Karpas-422 (cell line): ENCODE data around the gene ARL6IP6. TPM values are rescaled to one million over a fixed set of nuclear protein-coding genes. Genes with fewer than 3 reads are reported as not detected.
A peak's percentile ranks its signal among the peaks of the same experiment; 100 is the strongest.
"Not testable (repeated sequence)": the region's sequence is repeated elsewhere in the genome, so short reads cannot be mapped to it uniquely, and the experiment has no call there.

ENCODE experiments used
- DNase-seq: peaks from one replicate; pipeline ENCODE4 v3.0.0-alpha.2; 2015
- H2AFZ ChIP-seq: fragments of 200-600 bp; sonication (generic); 2 replicates; pipeline ENCODE4 v1.6.1; 2014; ENCODE audit warnings: antibody characterized with exemption, low read length, mixed read lengths
- H3K27ac ChIP-seq: fragments of 200-600 bp; sonication (generic); 2 replicates; pipeline ENCODE4 v1.5.1; 2014; ENCODE audit warnings: mild to moderate bottlenecking, low read length, moderate library complexity
- H3K27me3 ChIP-seq: fragments of 200-600 bp; sonication (generic); 2 replicates; pipeline ENCODE4 v1.6.1; 2014; ENCODE audit warnings: low read length, mixed read lengths
- H3K36me3 ChIP-seq: fragments of 200-600 bp; sonication (generic); 2 replicates; pipeline ENCODE4 v1.6.1; 2014; ENCODE audit warnings: low read length, mixed read lengths; ENCODE audit not compliant: insufficient read depth
- H3K4me1 ChIP-seq: fragments of 200-600 bp; sonication (generic); 2 replicates; pipeline ENCODE4 v1.6.1; 2014; ENCODE audit warnings: mild to moderate bottlenecking, low read length, mixed read lengths
- H3K4me2 ChIP-seq: fragments of 200-600 bp; sonication (generic); 2 replicates; pipeline ENCODE4 v1.6.1; 2014; ENCODE audit warnings: low read length, low read depth, mild to moderate bottlenecking; ENCODE audit not compliant: poor library complexity, severe bottlenecking
- H3K4me3 ChIP-seq: fragments of 200-600 bp; sonication (generic); 2 replicates; pipeline ENCODE4 v1.5.1; 2014; ENCODE audit warnings: mild to moderate bottlenecking, antibody characterized with exemption, low read length, mixed read lengths
- H3K79me2 ChIP-seq: fragments of 200-600 bp; sonication (generic); 2 replicates; pipeline ENCODE4 v1.6.1; 2014; ENCODE audit warnings: mild to moderate bottlenecking, low read length, mixed read lengths
- H3K9ac ChIP-seq: fragments of 200-600 bp; sonication (generic); 2 replicates; pipeline ENCODE4 v1.6.0; 2014; ENCODE audit warnings: low read length
- H3K9me2 ChIP-seq: fragments of 200-600 bp; sonication (generic), shearing (Covaris generic); replicated peaks from 2 replicates; pipeline ENCODE4 v1.6.0; 2014; ENCODE audit warnings: mild to moderate bottlenecking, low read length, moderate library complexity; ENCODE audit not compliant: insufficient read depth
- H3K9me3 ChIP-seq: fragments of 300-700, 200-600 bp; sonication (generic); 2 replicates; pipeline ENCODE4 v1.6.1; 2014; ENCODE audit warnings: low read length, mixed read lengths
- H4K20me1 ChIP-seq: fragments of 200-600 bp; sonication (generic); 2 replicates; pipeline ENCODE4 v1.6.1; 2014; ENCODE audit warnings: mild to moderate bottlenecking, antibody characterized with exemption, low read length, low read depth; ENCODE audit not compliant: insufficient read depth
- total RNA-seq: library from RNA; depleted of rRNA; stranded (reverse); fragments of >200 nt; shearing (Covaris generic); gene quantifications from 2 replicates; pipeline ENCODE4 v1.2.3, GENCODE V29; 2014; ENCODE audit warnings: low replicate concordance

Gene ARL6IP6
- total RNA-seq, 1 experiment from 2014 or later, result 69.7 TPM

DNA sequence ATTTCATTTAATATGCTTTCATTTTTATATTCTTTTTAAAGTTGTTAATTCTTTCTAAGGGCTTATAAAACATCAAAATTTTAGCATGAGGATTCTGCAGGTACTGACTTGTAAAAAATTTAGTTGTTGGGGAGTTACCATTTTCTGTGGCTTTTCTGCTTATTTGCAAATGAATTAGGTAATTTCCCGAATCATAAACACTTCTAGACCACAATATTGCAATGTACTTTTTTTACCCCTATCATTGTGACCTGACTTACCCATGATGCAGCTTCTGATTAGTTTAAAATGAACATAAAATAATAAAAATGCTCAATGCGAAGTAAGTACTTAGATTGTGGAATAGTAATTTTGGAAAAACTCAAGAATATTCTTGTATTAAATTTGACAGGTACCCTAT, 11.4 kb downstream of the ARL6IP6 start:
- H3K4me1 ChIP-seq, result peaks cover 4% of the 10 kb centered on the region; the same call in 1 of the 2 replicates
- no peak for DNase-seq
- H2AFZ ChIP-seq, result no peak overlapping the region
- no peaks in the 10 kb centered on the region for H3K9me2 ChIP-seq
- H3K4me3 ChIP-seq, result no peak overlapping the region
- no peaks in the 10 kb centered on the region for H3K9me3 ChIP-seq
- no peak overlapping the region for H3K27ac ChIP-seq
- no peaks in the 10 kb centered on the region for H3K27me3 ChIP-seq
- H3K4me2 ChIP-seq, result no peak overlapping the region
- H3K36me3 ChIP-seq, result peaks cover 55% of the 10 kb centered on the region
- peaks cover 96% of the 10 kb centered on the region for H3K79me2 ChIP-seq
- no peak overlapping the region for H3K9ac ChIP-seq
- H4K20me1 ChIP-seq, result no peaks in the 10 kb centered on the region

DNA sequence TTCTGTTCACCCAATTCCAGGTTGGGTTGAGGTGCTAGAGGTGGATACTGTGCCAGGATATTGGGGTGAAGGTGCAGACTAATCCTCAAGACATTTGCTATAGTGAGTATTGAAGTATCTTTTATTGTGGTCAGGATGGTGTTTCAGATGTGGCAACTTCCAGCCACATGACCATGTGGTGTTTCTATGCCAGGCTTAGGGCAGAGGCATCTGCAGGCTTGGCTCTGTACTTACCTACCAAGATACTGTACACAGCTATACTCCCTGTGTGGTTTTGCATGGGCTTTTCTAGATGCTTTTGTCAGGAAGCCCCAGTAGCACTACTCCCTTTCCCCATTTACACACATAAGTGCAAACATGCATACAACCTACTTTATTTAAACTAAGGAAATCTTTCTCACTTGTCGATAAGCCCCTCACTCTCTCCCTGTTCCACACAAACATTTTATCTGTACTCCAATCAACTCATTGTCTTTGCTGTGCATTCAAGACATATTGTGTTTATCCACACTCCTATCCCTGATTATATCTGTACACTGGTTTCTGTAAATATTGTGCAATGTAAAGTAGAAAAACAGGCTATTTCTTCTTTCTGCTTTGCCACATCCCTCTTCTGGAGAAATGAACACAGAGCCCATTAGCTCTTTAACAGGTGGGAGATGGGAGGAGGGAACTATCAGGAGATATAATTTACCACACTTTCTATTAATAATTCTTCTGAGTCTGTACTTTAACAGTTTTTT, 12.3 kb downstream of the ARL6IP6 start:
- Histone ChIP-seq H3K4me3 (no peak overlapping the region), H3K4me2 (no peak overlapping the region), H3K9me3 (no peaks in the 10 kb centered on the region), H3K27me3 (no peaks in the 10 kb centered on the region), H3K9ac (no peak overlapping the region), H4K20me1 (no peaks in the 10 kb centered on the region), H2AFZ (no peak overlapping the region), H3K9me2 (no peaks in the 10 kb centered on the region), H3K36me3 (peaks cover 55% of the 10 kb centered on the region), H3K79me2 (peaks cover 93% of the 10 kb centered on the region), H3K4me1 (peaks cover 4% of the 10 kb centered on the region; the same call in 1 of the 2 replicates), H3K27ac (no peak overlapping the region)
- no peak for DNase-seq

DNA sequence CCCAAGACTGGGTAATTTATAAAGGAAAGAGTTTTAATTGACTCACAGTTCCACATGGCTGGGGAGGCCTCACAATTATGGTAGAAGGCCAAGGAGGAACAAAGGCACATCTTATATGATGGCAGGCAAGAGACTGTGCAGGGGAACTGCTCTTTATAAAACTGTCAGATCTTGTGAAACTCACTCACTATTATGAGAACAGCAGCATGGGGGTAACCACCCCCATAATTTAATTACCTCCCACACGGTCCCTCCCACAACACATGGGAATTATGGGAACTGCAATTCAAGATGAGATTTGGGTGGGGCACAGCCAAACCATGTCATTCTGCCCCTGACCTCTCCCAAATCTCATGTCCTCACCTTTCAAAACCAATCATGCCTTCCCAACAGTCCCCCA, 19.1 kb downstream of the ARL6IP6 start:
- H3K4me2 ChIP-seq, H4K20me1 ChIP-seq, DNase-seq, H3K9me3 ChIP-seq, H3K4me3 ChIP-seq, H3K27ac ChIP-seq, H3K9ac ChIP-seq, H2AFZ ChIP-seq, H3K9me2 ChIP-seq, H3K27me3 ChIP-seq, H3K4me1 ChIP-seq: not testable (repeated sequence)
- peaks cover 51% of the 10 kb centered on the region for H3K79me2 ChIP-seq
- H3K36me3 ChIP-seq, result peaks cover 57% of the 10 kb centered on the region

DNA sequence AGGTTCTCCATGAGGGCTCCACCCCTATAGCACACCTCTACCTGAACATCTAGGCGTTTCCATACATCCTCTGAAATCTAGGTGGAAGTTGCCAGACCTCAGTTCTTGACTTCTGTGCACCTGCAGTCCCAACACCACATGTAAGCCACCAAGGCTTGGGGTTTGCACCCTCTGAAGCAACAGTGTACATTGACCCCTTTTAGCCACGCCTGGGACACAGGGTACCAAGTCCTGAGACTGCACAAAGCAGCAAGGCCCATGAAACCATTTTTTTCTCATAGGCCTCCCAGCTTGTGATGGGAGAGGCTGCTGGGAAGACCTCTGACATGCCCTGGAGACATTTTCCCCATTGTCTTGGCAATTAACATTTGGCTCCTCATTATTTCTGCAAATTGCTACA, 20.0 kb downstream of the ARL6IP6 start:
- Histone ChIP-seq H3K4me1 (peaks cover 3% of the 10 kb centered on the region; the same call in 1 of the 2 replicates), H3K9me3 (no peaks in the 10 kb centered on the region), H3K27me3 (no peaks in the 10 kb centered on the region), H4K20me1 (no peaks in the 10 kb centered on the region), H2AFZ (no peak overlapping the region), H3K9me2 (no peaks in the 10 kb centered on the region), H3K36me3 (peaks cover 56% of the 10 kb centered on the region), H3K9ac (no peak overlapping the region), H3K4me3 (no peak overlapping the region), H3K79me2 (peaks cover 51% of the 10 kb centered on the region), H3K4me2 (no peak overlapping the region), H3K27ac (no peak overlapping the region)
- no peak for DNase-seq

DNA sequence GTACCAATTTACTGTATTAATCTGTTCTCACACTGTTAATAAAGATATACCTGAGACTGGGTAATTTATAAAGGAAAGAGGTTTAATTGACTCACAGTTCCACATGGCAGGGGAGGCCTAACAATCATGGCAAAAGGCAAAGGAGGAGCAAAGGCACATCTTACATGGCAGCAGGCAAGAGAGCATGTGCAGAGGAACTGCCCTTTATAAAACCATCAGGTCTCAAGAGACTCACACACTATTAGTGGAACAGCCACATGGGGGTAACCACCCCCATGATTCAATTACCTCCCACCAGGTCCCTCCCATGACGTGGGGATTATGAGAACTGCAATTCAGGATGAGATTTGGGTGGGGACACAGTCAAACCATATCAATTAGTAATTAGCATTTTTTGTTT, 21.3 kb downstream of the ARL6IP6 start:
- peaks cover 47% of the 10 kb centered on the region for H3K36me3 ChIP-seq
- peaks cover 16% of the 10 kb centered on the region for H3K4me1 ChIP-seq
- H4K20me1 ChIP-seq, DNase-seq, H3K4me2 ChIP-seq, H3K9me2 ChIP-seq, H2AFZ ChIP-seq, H3K27me3 ChIP-seq, H3K27ac ChIP-seq, H3K9me3 ChIP-seq, H3K4me3 ChIP-seq, H3K9ac ChIP-seq: not testable (repeated sequence)
- peaks cover 50% of the 10 kb centered on the region for H3K79me2 ChIP-seq

DNA sequence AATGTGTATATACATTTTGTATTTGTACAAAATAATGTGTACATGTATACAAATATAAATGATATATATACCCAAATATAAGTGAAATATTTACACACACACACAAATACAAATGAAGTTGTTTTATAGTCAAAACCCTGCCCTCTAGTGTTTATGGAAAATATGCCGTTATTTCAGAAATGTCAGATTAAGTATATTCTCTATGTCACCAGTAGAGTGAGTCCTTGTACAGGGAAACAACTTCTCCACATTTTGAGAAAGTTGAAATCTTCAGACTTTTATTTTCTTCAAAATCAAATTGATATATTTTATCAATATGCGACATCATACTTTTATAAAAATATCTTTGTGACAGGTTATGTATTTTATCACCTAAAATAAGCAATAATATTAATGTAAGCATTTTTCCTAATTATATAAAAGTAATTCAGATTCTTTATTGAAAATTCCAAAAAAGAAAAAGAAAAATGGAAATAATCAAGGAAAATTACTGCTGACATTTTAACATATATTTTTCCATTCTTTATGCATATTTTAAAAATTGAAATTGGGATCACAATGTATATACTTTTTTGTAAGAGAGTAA, 22.4 kb downstream of the ARL6IP6 start:
- H4K20me1 ChIP-seq, result no peaks in the 10 kb centered on the region
- H3K27me3 ChIP-seq, result no peaks in the 10 kb centered on the region
- H3K9ac ChIP-seq, result no peak overlapping the region
- H3K9me2 ChIP-seq, result no peaks in the 10 kb centered on the region
- H3K9me3 ChIP-seq, result no peaks in the 10 kb centered on the region
- H2AFZ ChIP-seq, result no peak overlapping the region
- H3K36me3 ChIP-seq, result peaks cover 41% of the 10 kb centered on the region
- H3K4me2 ChIP-seq, result no peak overlapping the region
- peaks cover 52% of the 10 kb centered on the region for H3K79me2 ChIP-seq
- H3K4me3 ChIP-seq, result no peak overlapping the region
- H3K27ac ChIP-seq, result no peak overlapping the region
- H3K4me1 ChIP-seq, result peaks cover 18% of the 10 kb centered on the region
- peak; percentile 85 for DNase-seq

DNA sequence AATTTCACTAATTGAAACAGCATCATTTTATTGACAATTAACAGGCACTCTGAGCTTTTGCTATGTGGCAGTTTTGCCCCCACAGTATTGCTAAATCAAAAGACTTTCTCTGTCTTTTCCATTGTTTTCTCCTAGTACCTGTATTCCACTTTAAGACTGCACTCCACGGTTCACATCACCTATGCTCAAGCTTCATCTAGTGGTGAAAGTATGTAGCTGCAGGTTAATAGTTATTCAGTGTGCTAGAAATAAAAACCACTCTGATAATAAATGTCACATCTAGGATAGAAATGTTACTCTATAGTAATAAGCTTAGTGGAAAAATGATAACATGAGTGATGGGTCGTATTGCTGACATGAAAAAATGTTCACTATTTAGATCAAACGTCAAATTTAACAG, 24.6 kb downstream of the ARL6IP6 start:
- peaks cover 56% of the 10 kb centered on the region for H3K79me2 ChIP-seq
- H3K4me2 ChIP-seq, result no peak overlapping the region
- DNase-seq, result peak; percentile 61
- no peaks in the 10 kb centered on the region for H3K9me3 ChIP-seq
- no peaks in the 10 kb centered on the region for H3K27me3 ChIP-seq
- peaks cover 18% of the 10 kb centered on the region for H3K4me1 ChIP-seq
- no peak overlapping the region for H2AFZ ChIP-seq
- no peaks in the 10 kb centered on the region for H4K20me1 ChIP-seq
- H3K9me2 ChIP-seq, result no peaks in the 10 kb centered on the region
- no peak overlapping the region for H3K9ac ChIP-seq
- no peak overlapping the region for H3K27ac ChIP-seq
- H3K36me3 ChIP-seq, result peaks cover 20% of the 10 kb centered on the region
- H3K4me3 ChIP-seq, result no peak overlapping the region

DNA sequence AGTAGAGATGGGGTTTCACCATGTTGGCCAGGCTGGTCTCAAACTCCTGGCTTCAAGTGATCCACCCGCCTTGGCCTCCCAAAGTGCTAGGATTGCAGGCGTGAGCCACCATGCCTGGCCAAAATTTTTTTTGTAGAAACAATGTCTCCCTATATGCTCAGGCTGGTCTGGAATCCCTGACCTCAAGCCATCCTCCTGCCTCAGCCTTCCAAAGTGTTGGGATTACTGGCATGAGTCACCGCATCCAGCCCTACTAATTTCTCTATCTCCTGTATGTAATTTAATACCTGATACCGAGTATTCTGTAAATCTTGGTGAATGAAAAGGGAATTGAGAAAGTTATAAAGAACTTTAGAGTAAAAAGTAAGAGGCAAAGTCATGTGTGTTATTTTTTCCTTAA, 29.3 kb downstream of the ARL6IP6 start:
- peaks cover 29% of the 10 kb centered on the region for H3K36me3 ChIP-seq
- not testable (repeated sequence) for H3K4me2 ChIP-seq, H3K9ac ChIP-seq, H3K27me3 ChIP-seq, H3K27ac ChIP-seq, H3K4me3 ChIP-seq, H2AFZ ChIP-seq, H3K9me3 ChIP-seq, H3K9me2 ChIP-seq, DNase-seq, H4K20me1 ChIP-seq
- H3K79me2 ChIP-seq, result peaks cover 66% of the 10 kb centered on the region
- peaks cover 18% of the 10 kb centered on the region for H3K4me1 ChIP-seq
